Thymus (tissue), 11 donors: ENCODE measurements around the gene SECTM1. TPM values are rescaled to one million over a fixed set of nuclear protein-coding genes. Genes with fewer than 3 reads are reported as not detected.

Experiments used
- DNase-seq, 9 donors: peaks; one replicate each; pipeline ENCODE4 v3.0.0-alpha.2; 2013; ENCODE audit warnings: low spot score in 9 of 9, low read depth in 6 of 9, missing footprints in 1 of 9
- H3K27ac ChIP-seq, 2 donors: one replicate each; pipeline ENCODE4 v1.5.1; 2013; ENCODE audit warnings: control low read depth in 1 of 2, low read depth in 1 of 2, low read length in 1 of 2, mild to moderate bottlenecking in 1 of 2, moderate library complexity in 1 of 2
- H3K27me3 ChIP-seq, 2 donors: one replicate each; pipeline ENCODE4 v1.5.1; 2013; ENCODE audit warnings: low read length in 1 of 2; ENCODE audit not compliant: control insufficient read depth in 2 of 2, insufficient read depth in 1 of 2
- H3K36me3 ChIP-seq, 2 donors: one replicate each; pipeline ENCODE4 v1.5.1; 2013; ENCODE audit warnings: low read length in 1 of 2, mild to moderate bottlenecking in 1 of 2, moderate library complexity in 1 of 2; ENCODE audit not compliant: control insufficient read depth in 2 of 2, insufficient read depth in 2 of 2
- H3K4me1 ChIP-seq, 2 donors: one replicate each; pipeline ENCODE4 v1.5.1; 2013; ENCODE audit warnings: low read length in 2 of 2; ENCODE audit not compliant: control insufficient read depth in 2 of 2, insufficient read depth in 2 of 2
- H3K4me3 ChIP-seq, 2 donors: one replicate each; pipeline ENCODE4 v1.5.1; 2013; ENCODE audit warnings: low read length in 2 of 2, control low read depth in 1 of 2, mild to moderate bottlenecking in 1 of 2
- H3K9me3 ChIP-seq, 2 donors: one replicate each; pipeline ENCODE4 v1.5.1; 2013; ENCODE audit warnings: low read length in 1 of 2, mild to moderate bottlenecking in 1 of 2; ENCODE audit not compliant: control insufficient read depth in 2 of 2, insufficient read depth in 1 of 2
- WGBS: extraction: QIAGEN DNeasy Blood & Tissue Kit; methylation state at CpG from one replicate; pipeline ENCODE4 v1.1.7; 2013; 5-methylcytosine and 5-hydroxymethylcytosine counted together
- polyA plus RNA-seq: library from polyadenylated mRNA; stranded (reverse); fragments of 200-250 nt; gene quantifications from one replicate; pipeline ENCODE4 v1.2.3, GENCODE V29; 2013
- total RNA-seq: library from RNA; stranded (reverse); fragments of 120-200 nt; gene quantifications from one replicate; pipeline ENCODE4 v1.2.4, GENCODE V29; 2013
- donor health status: healthy.

The SECTM1 gene
- total and polyA plus RNA-seq, 2 donors = 7.5 to 11.7 TPM

DNA sequence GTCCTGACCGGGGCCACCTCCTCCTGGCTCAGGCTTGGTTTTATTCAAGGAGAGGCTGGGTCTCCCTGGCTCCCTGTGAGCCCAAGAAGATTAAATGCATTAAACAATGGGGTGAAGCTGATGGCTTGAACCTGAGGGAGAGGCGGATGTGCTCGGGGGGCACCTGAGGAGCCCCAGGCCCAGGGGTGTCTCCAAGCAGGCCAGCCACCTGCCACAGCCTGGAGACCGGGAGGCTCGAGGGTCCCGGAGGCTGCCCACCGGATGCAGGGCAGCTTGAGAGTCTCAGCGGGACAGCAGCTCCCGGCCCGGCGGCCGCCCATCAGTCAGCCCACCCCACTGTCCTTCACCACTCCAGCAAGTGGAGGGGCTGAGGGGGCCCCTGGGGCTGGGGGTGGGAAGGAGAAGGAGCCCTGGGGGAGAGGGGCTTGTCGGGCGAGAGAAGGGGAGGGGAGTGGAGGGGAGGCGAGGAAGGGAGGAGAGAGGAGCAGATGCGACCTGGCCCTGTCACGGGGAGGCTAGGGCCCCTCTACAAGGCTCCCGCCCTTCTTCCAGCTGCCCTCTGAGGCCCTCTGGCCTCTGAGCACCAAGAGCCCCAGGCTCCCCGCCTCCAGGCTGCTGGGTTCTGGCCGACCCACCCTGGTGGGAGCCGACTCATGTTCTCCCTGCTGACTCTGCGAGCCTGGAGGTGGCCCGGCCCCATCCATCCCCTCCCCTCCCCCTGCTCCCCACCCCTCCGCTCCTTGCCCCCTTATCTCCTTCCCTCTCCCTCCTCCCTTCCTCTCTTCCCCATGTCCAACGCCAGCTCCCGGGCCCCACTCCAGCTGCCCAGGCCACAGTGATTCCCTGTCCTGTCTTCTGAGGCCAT lies 29.4 kb downstream of the SECTM1 start:
- no peak overlapping the region for H3K4me3 ChIP-seq
- DNase-seq = peak in 1 of 9 donors; percentile 31
- WGBS = 53% methylated on average over 26 of the region's 26 CpGs
- H3K9me3 ChIP-seq = no peaks in the 10 kb centered on the region
- peaks cover 62 to 74% of the 10 kb centered on the region in 2 donors for H3K4me1 ChIP-seq
- no peaks in the 10 kb centered on the region for H3K36me3 ChIP-seq
- peaks cover 0 to 14% of the 10 kb centered on the region in 2 donors for H3K27me3 ChIP-seq
- H3K27ac ChIP-seq = peak overlapping the region; percentile 36 to 82

DNA sequence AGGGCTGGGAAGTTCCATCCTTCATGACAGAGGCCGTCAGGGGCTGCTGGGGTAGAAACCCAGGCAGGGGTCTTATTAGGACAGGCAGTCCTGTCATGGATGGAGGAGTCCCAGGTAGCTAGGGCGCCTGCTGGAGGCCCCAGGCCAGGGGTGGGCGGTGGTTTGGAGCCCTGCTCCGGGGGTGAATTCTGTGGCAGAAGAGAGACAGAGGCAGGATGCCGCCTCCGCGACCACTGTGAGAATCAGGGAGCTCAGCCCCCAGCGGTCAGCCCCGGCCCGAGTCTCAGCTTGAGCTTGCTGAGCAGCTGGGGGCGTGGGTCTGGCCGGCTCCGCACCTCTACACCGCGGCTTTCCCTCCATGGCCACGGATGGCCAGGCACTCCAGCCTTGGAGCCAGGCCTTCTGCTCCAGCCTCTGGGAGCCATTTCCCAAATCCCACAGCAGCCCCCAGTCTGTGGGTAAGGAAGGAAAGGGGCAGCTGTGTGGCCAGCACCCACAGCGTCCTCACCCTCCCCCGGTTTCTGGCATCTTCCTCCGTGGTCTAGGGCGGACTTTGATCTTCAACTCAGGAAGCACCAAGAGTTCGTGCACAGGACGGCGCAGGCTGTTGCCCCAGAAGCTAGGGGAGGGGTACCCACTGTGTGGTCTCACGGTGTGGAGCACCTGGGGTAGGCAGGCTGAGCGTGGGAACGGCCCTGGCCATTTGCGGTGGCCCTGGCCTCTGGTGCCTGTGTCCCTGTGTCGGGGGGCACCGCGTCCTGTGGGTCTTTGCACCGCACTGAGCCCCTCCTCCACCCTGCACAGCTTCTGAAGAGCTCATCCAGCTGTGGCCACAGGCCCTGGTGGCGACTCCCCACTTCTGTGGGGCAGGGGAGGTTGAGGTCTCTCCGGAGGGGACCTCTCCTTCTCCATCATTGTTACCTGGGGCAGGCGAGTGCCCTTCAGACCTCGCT lies 30.3 kb downstream of the SECTM1 start:
- peak in 2 of 9 donors; percentile 50 to 79 for DNase-seq
- Histone ChIP-seq H3K27me3 (peaks cover 0 to 14% of the 10 kb centered on the region in 2 donors), H3K27ac (peak overlapping the region; percentile 82 to 89), H3K9me3 (no peaks in the 10 kb centered on the region), H3K4me1 (peaks cover 69 to 81% of the 10 kb centered on the region in 2 donors), H3K36me3 (no peaks in the 10 kb centered on the region), H3K4me3 (peak overlapping the region; percentile 29 to 44)
- WGBS = 7% methylated on average over 35 of the region's 35 CpGs

DNA sequence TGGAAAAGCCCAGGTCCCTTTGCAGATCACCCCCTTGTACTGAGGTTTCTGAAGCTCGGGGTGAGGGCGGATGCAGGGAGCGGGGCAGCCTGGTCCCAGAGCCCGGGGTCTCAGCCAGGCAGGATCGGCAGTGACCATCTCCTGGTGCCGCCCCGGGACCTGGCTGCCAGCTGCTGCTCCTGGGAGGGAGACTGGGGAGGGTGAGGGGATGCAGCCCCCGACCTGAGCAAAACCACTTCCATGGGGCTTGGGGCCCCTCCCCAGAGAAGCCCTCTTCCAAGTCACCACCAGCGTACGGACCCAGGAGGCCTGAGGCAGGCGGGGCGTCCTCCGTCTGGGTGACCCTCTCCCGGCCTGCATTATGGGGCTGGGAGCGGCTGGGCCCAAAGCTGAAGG lies 31.0 kb downstream of the SECTM1 start:
- peak overlapping the region; percentile 82 to 89 for H3K27ac ChIP-seq
- no peak for DNase-seq
- H3K27me3 ChIP-seq = peaks cover 0 to 14% of the 10 kb centered on the region in 2 donors
- H3K9me3 ChIP-seq = no peaks in the 10 kb centered on the region
- no peaks in the 10 kb centered on the region for H3K36me3 ChIP-seq
- 18% methylated on average over 15 of the region's 15 CpGs for WGBS
- H3K4me1 ChIP-seq = peaks cover 69 to 88% of the 10 kb centered on the region in 2 donors
- peak overlapping the region; percentile 29 to 44 for H3K4me3 ChIP-seq

DNA sequence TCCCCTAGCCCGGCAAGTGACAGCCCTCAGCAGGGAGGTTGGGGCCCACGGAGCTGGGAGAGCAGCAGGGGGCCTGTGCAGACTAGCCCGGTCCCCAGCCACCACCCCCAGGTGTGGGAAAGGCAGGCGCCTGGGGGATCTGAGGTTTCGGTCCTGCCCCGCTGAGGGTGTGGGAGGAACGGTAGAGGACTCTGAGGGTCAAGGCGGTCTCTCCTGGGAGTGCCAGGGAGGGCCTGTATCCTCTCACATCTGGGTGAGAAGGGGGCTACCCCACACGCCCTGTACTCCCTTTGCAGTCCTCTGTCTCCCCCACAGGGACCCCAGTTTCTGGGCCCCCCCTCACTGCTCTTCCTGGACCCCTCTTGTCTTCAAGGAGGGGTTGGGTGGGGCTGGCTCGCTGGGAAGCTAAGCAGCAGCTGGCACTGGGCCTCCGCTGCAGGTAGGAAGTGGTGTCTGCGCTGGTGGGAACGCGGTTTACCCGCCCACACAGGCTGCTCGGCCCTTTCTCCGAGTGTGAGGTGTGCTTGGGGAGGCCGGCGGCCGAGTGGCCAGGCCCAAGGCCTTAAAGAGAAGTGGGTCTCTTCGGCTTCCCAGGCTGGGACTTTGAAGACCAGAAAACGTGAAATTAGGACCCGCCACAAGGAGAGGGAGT lies 31.5 kb downstream of the SECTM1 start:
- peak overlapping the region; percentile 82 to 89 for H3K27ac ChIP-seq

DNA sequence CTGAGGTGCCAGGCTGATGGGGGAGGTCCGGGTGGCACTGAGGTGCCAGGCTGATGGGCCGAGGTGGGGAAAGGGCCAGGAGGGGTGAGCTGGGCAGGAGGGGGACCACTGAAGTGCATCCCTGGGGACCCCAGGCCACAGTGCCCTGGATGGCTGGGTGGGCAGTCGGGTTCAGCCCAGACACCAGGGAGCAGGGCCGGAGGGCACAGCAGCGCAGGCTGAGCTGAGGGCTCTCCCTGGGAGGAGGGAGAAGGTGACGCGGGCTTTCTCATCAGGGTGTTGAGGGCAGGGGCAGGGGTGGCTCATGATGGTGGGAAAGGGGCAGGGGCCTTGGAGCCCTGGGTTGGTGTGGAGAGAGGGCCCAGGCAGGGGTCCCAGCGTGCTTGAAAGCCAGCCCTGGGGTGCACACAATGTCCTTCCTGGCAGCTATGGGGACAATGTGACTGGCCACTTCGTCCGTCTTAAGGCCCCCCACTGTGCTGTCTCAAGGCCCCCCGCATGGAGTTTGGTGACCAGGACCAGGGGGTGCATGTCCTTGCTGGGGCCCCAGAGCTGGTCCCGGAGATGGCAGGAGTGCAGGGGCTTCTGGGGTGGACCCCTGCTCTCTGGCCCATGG lies 32.2 kb downstream of the SECTM1 start:
- peak overlapping the region in 1 of 2 donors; percentile 29 for H3K4me3 ChIP-seq
- peaks cover 81 to 100% of the 10 kb centered on the region in 2 donors for H3K4me1 ChIP-seq
- 74% methylated on average over 12 of the region's 12 CpGs for WGBS
- DNase-seq = no peak
- H3K36me3 ChIP-seq = no peaks in the 10 kb centered on the region
- peak overlapping the region; percentile 82 to 89 for H3K27ac ChIP-seq
- peaks cover 0 to 14% of the 10 kb centered on the region in 2 donors for H3K27me3 ChIP-seq
- H3K9me3 ChIP-seq = no peaks in the 10 kb centered on the region

More for the DNA sequence above, 31.5 kb downstream of the SECTM1 start:
- H3K27me3 ChIP-seq = peaks cover 0 to 14% of the 10 kb centered on the region in 2 donors
- H3K4me3 ChIP-seq = peak overlapping the region; percentile 29 to 44
- WGBS = 5% methylated on average over 23 of the region's 23 CpGs
- no peaks in the 10 kb centered on the region for H3K9me3 ChIP-seq
- peaks cover 74 to 93% of the 10 kb centered on the region in 2 donors for H3K4me1 ChIP-seq
- H3K36me3 ChIP-seq = no peaks in the 10 kb centered on the region
- DNase-seq = peak in 2 of 9 donors; percentile 50 to 81

DNA sequence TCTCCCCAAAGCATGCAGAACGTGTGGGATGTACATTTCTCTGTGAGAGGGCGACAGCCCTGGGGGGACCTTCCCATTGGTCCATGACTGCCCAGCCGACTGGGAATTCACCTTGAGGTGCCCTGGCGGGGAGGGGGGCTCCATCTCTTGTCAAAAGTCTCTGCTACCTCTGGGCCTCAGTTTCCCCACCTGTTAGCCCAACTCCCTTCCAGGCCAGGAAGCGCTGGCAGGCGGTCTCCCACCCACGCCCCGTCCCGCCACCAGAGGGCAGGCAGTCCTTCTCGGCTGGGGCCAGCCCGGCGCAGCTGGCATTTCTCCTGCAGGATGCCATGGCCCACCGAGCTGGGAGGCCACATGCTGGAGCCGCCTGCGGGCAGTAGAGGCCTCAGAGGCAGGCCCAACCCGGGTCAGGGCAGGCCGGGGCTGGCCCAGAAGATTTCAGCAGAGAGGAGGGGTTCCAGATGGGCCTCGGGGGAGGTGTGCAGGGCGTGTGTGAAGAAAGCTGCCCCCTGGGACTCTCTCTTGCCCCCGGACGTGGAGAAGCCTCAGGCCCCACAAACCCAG lies 32.8 kb downstream of the SECTM1 start:
- no peaks in the 10 kb centered on the region for H3K9me3 ChIP-seq
- H3K36me3 ChIP-seq = no peaks in the 10 kb centered on the region
- peaks cover 82 to 99% of the 10 kb centered on the region in 2 donors for H3K4me1 ChIP-seq
- whole genome bisulfite sequencing = 29% methylated on average over 21 of the region's 21 CpGs
- peak overlapping the region in 1 of 2 donors; percentile 15 for H3K27ac ChIP-seq
- H3K27me3 ChIP-seq = peaks cover 0 to 12% of the 10 kb centered on the region in 2 donors
- DNase-seq = peak in 2 of 9 donors; percentile 45 to 75
- H3K4me3 ChIP-seq = no peak overlapping the region

DNA sequence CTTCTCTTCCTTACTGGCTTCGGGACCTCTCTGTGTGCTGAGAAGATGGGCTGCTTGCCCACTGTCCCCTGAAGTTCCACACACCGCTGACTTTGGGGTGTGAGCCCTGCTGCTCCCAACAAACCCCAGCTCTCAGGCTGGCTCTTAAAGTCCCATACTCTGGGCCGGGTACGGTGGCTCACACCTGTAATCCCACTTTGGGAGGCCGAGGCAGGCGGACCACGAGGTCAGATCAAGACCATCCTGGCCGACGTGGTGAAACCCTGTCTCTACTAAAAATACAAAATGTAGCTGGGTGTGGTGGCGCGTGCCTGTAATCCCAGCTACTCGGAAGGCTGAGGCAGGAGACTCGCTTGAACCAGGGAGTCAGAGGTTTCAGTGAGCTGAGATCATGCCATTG lies 33.3 kb downstream of the SECTM1 start:
- H3K9me3 ChIP-seq = no peaks in the 10 kb centered on the region
- peak overlapping the region in 1 of 2 donors; percentile 65 for H3K27ac ChIP-seq
- no peaks in the 10 kb centered on the region for H3K36me3 ChIP-seq
- peaks cover 0 to 6% of the 10 kb centered on the region in 2 donors for H3K27me3 ChIP-seq
- 94% methylated on average over 13 of the region's 13 CpGs for WGBS
- no peak overlapping the region for H3K4me3 ChIP-seq
- H3K4me1 ChIP-seq = peaks cover 78 to 98% of the 10 kb centered on the region in 2 donors
- DNase-seq = no peak

DNA sequence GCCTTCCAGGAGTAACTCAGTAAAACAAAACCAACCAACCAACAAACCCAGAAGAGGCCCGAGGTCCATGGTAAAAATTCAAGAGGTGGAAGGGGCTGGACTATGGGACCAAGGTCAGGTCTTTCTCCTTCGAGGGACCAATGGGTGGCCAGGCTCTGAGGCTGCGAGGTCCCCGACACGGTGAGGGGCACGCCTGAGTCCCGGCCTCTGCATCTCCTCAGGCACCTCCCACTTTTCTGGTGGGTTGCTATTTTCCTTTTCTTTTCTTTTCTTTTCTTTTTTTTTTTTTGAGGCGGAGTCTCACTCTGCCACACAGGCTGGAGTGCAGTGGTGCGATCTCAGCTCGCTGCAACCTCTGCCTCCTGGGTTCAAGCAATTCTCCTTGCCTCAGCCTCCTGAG lies 34.1 kb downstream of the SECTM1 start:
- DNase-seq = peak in 1 of 9 donors; percentile 58
- H3K4me1 ChIP-seq = peaks cover 73 to 90% of the 10 kb centered on the region in 2 donors

More for the DNA sequence above, 34.1 kb downstream of the SECTM1 start:
- peaks cover 0 to 2% of the 10 kb centered on the region in 2 donors for H3K27me3 ChIP-seq
- H3K36me3 ChIP-seq = no peaks in the 10 kb centered on the region
- H3K9me3 ChIP-seq = no peaks in the 10 kb centered on the region
- 25% methylated on average over 10 of the region's 10 CpGs for WGBS
- peak overlapping the region in 1 of 2 donors; percentile 49 for H3K4me3 ChIP-seq
- peak overlapping the region; percentile 96 to 97 for H3K27ac ChIP-seq
